GM12864 (cell line): ENCODE results near the gene UBTD2.

Experiments
- DNase-seq: peaks from one replicate; pipeline ENCODE4 v3.0.0-alpha.2; 2011; ENCODE audit warnings: low read depth
- H3K4me3 ChIP-seq: 2 replicates; pipeline ENCODE4 v1.5.1; 2011; ENCODE audit warnings: mild to moderate bottlenecking, low read depth, low read length, control low read depth
- CTCF ChIP-seq: IDR thresholded peaks from 2 replicates; pipeline ENCODE4 v1.5.1; 2011; ENCODE audit warnings: low read depth, mild to moderate bottlenecking, moderate library complexity, low read length, control low read depth, inconsistent platforms; ENCODE audit errors: missing control alignments

UBTD2 gene

GRCh38 chr5:172160506-172160905 is 123.1 kb downstream of the UBTD2 start:
- no peak for TF ChIP-seq CTCF
- no peak for DNase-seq
- no peak overlapping the region for H3K4me3 ChIP-seq
